Stomach (tissue), 9 donors: ENCODE results near the gene TTC9C. TPM values are rescaled to one million over a fixed set of nuclear protein-coding genes. Genes with fewer than 3 reads are reported as not detected.

ENCODE experiments used
- DNase-seq, 2 donors: peaks; one replicate each; pipeline versions ENCODE4 v3.0.0 to v3.0.0-alpha.2; 2013 to 2019
- H3K27ac ChIP-seq, 5 donors: fragments of 200-600 bp in 4 of 5; sonication (generic) in 4 of 5; one replicate each; pipeline ENCODE4 v1.5.1; 2013 to 2019; ENCODE audit warnings: mild to moderate bottlenecking in 1 of 5, moderate library complexity in 1 of 5
- H3K27me3 ChIP-seq, 3 donors: fragments of 200-600 bp; sonication (generic); one replicate each; pipeline ENCODE4 v1.5.1; 2017 to 2019; ENCODE audit warnings: mixed run types in 1 of 3
- H3K36me3 ChIP-seq, 4 donors: fragments of 200-600 bp; sonication (generic); 1 replicate in 3 of 4; 2 replicates in 1 of 4; pipeline ENCODE4 v1.5.1; 2016 to 2019
- H3K4me1 ChIP-seq, 4 donors: fragments of 200-600 bp; sonication (generic); one replicate each; pipeline ENCODE4 v1.5.1; 2016 to 2019
- H3K4me3 ChIP-seq, 4 donors: fragments of 200-600 bp; sonication (generic) in 3 of 4; one replicate each; pipeline ENCODE4 v1.5.1; 2016 to 2019; ENCODE audit warnings: mild to moderate bottlenecking in 1 of 4
- H3K9me3 ChIP-seq, 4 donors: fragments of 200-600 bp; sonication (generic); one replicate each; pipeline ENCODE4 v1.5.1; 2016 to 2019
- EP300 ChIP-seq: sonication (generic); formaldehyde crosslinking; IDR thresholded peaks from one replicate; pipeline ENCODE4 v1.6.1; 2017; ENCODE audit warnings: antibody characterized with exemption
- POLR2A ChIP-seq, 4 donors: fragments of 450-650 bp; IDR thresholded peaks; one replicate each; pipeline ENCODE4 v1.6.1; 2016; ENCODE audit warnings: antibody characterized with exemption in 4 of 4, control low read depth in 2 of 4, mild to moderate bottlenecking in 1 of 4, moderate library complexity in 1 of 4
- POLR2AphosphoS5 ChIP-seq, 3 donors: sonication (generic); formaldehyde crosslinking; IDR thresholded peaks; one replicate each; pipeline ENCODE4 v1.6.1; 2016; ENCODE audit warnings: antibody characterized with exemption in 3 of 3
- WGBS, 5 donors: extraction: QIAGEN DNeasy Blood & Tissue Kit in 3 of 5; methylation state at CpG; one replicate each; pipeline versions ENCODE4 v1.1.5 to v1.1.7; 2013 to 2018; 5-methylcytosine and 5-hydroxymethylcytosine counted together
- intact Hi-C: fragments of 100-400 bp; cut with DNase I; formaldehyde crosslinking; loops from one replicate; pipeline ENCODE4 v1.15.1; 2023; ENCODE audit warnings: low total_unique reads
- polyA plus RNA-seq, 3 donors: library from polyadenylated mRNA; stranded (reverse); fragments of 200-250 nt; gene quantifications; one replicate each; pipeline ENCODE4 v1.2.3, GENCODE V29; 2013
- total RNA-seq, 5 donors: library from RNA; depleted of rRNA; stranded (reverse); fragments of >200 nt; gene quantifications; one replicate each; pipeline versions ENCODE4 v1.1.0 to v1.2.3, GENCODE V29; 2014 to 2016
- TF ChIP-seq, protein P1 (sequence below), 7 experiments: fragments of 450-650 bp in 4 of 7; fragments of 200-600 bp in 3 of 7; sonication (generic) in 3 of 7; IDR thresholded peaks; one replicate each; pipeline ENCODE4 v1.5.1; 2016 to 2019; ENCODE audit warnings: antibody characterized with exemption in 7 of 7, control low read depth in 2 of 7, mild to moderate bottlenecking in 1 of 7
- donor health status: healthy with polysubstance abuse.
- donor health status: Bipolar disorder and iron deficiency.
- donor health status: healthy.

TTC9C gene
- total and polyA plus RNA-seq, 8 donors: 0.89 to 33.6 (median 12.7) TPM

DNA sequence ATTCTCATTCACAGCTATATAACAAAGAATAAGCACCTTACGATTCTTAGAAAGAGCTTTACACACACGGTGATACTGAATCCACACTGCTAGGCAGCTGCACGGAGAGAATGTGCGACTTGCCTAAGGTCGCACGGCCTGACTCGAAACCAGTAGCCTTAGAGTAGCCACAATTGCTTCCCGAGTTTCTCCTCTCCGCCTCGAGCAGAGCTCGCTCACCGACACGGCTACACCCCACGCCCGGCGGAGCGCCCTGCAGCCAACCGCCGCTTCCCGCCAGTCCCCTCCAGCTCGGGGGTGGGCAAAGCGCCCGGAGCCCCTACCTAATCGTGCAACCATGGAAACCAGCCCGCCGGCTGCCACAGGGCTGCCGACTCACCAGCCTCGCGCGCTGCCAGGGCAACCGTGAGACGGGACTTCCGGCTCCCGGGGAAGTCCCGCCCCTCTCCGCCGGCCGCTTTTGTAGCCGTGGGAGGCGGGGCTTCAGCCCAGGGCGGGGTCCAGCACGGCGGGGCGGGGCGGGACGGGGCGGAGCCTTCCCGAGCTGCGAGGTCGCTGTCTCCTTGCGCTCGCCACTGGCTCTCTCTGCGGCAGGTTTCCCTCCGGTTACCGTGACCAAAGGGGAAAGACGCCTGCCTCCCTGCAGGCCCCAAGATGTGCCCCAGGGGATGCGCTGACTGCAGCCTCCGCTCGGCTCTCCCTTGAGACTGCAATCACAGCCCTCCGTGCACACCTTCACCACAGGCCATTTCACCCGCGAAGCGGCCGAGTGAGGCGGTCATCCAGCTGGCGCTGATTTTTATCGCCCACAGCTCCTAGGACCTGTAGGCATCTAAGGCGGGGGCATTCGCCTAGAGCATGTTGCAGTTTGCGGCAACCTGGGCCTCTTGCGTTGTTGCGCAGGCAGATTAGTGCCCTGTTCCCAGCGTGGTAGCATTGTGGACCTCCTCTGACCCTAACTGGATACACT, 22.1 kb upstream of the TTC9C start:
- H3K36me3 ChIP-seq: peaks cover 2 to 25% (median 19%) of the 10 kb centered on the region in 4 donors
- no peaks in the 10 kb centered on the region for H3K9me3 ChIP-seq
- 3 to 8% (median 3%) methylated on average over 33 to 73 of the region's 73 CpGs for WGBS, 5 donors
- peak overlapping the region; percentile 65 to 87 (median 80) for H3K4me3 ChIP-seq
- TF ChIP-seq POLR2AphosphoS5 (IDR thresholded peaks at IDR 0.05): peak; percentile 7 to 92 (median 64)
- no peak for TF ChIP-seq POLR2A (IDR thresholded peaks at IDR 0.05)
- peak overlapping the region; percentile 81 to 94 (median 89) for H3K27ac ChIP-seq
- intact Hi-C loops: no loop called here
- no peaks in the 10 kb centered on the region for H3K27me3 ChIP-seq
- DNase-seq: peak; percentile 97 to 98
- H3K4me1 ChIP-seq: peaks cover 42 to 60% (median 52%) of the 10 kb centered on the region in 4 donors

DNA sequence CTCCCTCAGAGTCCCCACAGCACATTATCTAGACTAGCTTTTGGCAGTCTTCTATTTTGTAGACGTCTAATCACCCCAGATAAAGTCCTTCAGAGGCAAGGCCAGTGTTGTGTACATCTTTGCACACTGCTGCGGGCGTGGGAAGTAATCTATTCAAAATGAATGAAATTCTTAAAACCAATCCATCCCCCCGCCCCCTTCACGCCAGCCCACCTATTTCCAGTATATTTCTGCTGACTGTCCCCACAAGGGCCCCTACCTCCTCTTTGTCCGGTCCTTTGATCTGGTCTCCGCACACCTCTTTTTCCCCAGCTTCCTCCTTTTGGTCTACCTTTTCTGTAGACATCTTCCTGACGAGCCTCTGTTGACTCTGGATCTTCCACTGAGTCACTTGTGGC, 21.4 kb upstream of the TTC9C start:
- no peak for TF ChIP-seq EP300
- TF ChIP-seq, protein P1, sequence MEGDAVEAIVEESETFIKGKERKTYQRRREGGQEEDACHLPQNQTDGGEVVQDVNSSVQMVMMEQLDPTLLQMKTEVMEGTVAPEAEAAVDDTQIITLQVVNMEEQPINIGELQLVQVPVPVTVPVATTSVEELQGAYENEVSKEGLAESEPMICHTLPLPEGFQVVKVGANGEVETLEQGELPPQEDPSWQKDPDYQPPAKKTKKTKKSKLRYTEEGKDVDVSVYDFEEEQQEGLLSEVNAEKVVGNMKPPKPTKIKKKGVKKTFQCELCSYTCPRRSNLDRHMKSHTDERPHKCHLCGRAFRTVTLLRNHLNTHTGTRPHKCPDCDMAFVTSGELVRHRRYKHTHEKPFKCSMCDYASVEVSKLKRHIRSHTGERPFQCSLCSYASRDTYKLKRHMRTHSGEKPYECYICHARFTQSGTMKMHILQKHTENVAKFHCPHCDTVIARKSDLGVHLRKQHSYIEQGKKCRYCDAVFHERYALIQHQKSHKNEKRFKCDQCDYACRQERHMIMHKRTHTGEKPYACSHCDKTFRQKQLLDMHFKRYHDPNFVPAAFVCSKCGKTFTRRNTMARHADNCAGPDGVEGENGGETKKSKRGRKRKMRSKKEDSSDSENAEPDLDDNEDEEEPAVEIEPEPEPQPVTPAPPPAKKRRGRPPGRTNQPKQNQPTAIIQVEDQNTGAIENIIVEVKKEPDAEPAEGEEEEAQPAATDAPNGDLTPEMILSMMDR (IDR thresholded peaks at IDR 0.05): no peak
- TF ChIP-seq POLR2A (IDR thresholded peaks at IDR 0.05): no peak
- no peak for TF ChIP-seq POLR2AphosphoS5 (IDR thresholded peaks at IDR 0.05)
- Histone ChIP-seq H3K36me3 (peaks cover 9 to 24% (median 19%) of the 10 kb centered on the region in 4 donors), H3K27ac (peak overlapping the region; percentile 81 to 94 (median 89)), H3K27me3 (no peaks in the 10 kb centered on the region), H3K9me3 (no peaks in the 10 kb centered on the region), H3K4me1 (peaks cover 42 to 65% (median 55%) of the 10 kb centered on the region in 4 donors), H3K4me3 (peak overlapping the region; percentile 65 to 87 (median 80))
- intact Hi-C loops: no loop called here
- no peak for DNase-seq
- 46 to 61% (median 57%) methylated on average over 8 of the region's 8 CpGs for WGBS, 5 donors

DNA sequence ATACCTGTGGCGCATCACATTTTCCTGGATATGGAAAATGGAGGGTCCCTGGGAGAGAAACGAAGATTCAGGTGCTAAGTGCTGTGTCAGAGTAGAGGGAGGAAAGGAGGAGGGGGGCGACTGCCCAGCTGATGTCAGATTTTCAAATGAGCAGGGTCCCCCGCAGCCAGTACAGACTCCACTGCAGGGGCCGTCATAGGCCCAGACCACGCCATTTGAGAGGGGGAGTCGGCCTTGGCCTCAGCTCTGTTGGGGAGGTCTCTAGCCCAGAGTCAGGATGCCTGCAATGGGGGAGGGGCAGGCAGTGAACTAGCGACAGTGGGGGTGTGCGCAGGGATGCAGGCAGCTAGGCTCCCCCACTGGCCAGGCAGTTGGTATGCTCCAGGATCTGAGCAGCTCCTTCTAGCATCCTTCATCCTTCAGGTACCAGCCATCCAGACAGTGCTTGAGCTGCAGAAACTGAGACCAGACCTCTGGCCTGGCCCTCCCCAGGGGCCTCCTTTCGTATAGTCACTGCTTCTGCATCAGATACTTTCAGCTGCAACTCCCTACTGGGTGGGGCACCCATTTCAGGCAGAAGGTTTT, 20.9 kb upstream of the TTC9C start, which contains the start of the genes BSCL2 and GNG3:
Gene BSCL2 (minus strand): TSS at position 148 of the 585 bp plus-strand sequence. CDS start 229 bp downstream, outside the sequence.
Gene GNG3 (plus strand): TSS at position 400 of the 585 bp plus-strand sequence. CDS start 620 bp downstream, outside the sequence.
- 76 to 84% (median 82%) methylated on average over 6 to 10 of the region's 10 CpGs for WGBS, 5 donors
- DNase-seq: peak in 1 of 2 donors; percentile 84
- H3K27me3 ChIP-seq: no peaks in the 10 kb centered on the region
- peaks cover 42 to 71% (median 58%) of the 10 kb centered on the region in 4 donors for H3K4me1 ChIP-seq
- H3K9me3 ChIP-seq: no peaks in the 10 kb centered on the region
- peak within 1 kb of the TSS; percentile 89 to 99 (median 92) for H3K27ac ChIP-seq
- peak within 1 kb of the TSS; percentile 65 to 87 (median 80) for H3K4me3 ChIP-seq
- intact Hi-C loops: no loop called here
- peaks cover 13 to 24% (median 22%) of the 10 kb centered on the region in 4 donors for H3K36me3 ChIP-seq
- TF ChIP-seq POLR2AphosphoS5 (IDR thresholded peaks at IDR 0.05): no peak
- TF ChIP-seq POLR2A (IDR thresholded peaks at IDR 0.05): no peak
- no peak for TF ChIP-seq EP300
- TF ChIP-seq, protein P1 (IDR thresholded peaks at IDR 0.05): no peak

DNA sequence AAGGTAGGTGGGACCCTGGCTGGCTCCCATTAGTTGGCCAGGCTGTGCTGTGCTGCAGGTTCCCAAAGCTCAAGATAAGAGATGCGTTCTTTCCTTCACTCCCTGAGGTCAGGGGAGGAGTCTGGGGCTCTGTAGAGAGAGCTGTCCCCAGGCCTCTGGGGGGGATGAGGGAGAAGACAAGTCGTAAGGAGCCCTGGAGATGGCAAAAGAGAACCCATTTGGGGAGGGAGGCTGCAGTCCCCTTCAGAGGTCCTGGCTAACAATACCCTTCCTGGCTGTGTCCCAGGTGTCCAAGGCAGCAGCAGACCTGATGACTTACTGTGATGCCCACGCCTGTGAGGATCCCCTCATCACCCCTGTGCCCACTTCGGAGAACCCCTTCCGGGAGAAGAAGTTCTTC, 19.9 kb upstream of the TTC9C start:
- H3K4me1 ChIP-seq: peaks cover 52 to 81% (median 69%) of the 10 kb centered on the region in 4 donors
- intact Hi-C loops: no loop called here
- no peaks in the 10 kb centered on the region for H3K27me3 ChIP-seq
- no peaks in the 10 kb centered on the region for H3K9me3 ChIP-seq
- peak overlapping the region; percentile 46 to 53 (median 53) for H3K4me3 ChIP-seq
- TF ChIP-seq, protein P1 (IDR thresholded peaks at IDR 0.05): no peak
- TF ChIP-seq EP300: no peak
- no peak for TF ChIP-seq POLR2A (IDR thresholded peaks at IDR 0.05)
- TF ChIP-seq POLR2AphosphoS5 (IDR thresholded peaks at IDR 0.05): no peak
- H3K27ac ChIP-seq: peak overlapping the region; percentile 75 to 99 (median 89)
- 62 to 74% (median 73%) methylated on average over 5 of the region's 5 CpGs for WGBS, 5 donors
- no peak for DNase-seq
- H3K36me3 ChIP-seq: peaks cover 15 to 30% (median 29%) of the 10 kb centered on the region in 4 donors
